ENCODE results near the gene PCBP3. TPM values are rescaled to one million over a fixed set of nuclear protein-coding genes. Genes with fewer than 3 reads are reported as not detected.
A peak's percentile ranks its signal among the peaks of the same experiment; 100 is the strongest.

Gene PCBP3
- total RNA-seq, 1 donor from 2014 or later, result not detected

- FAIRE-seq (no peak), DNase-seq (ENCODE audit: low read depth) (no peak)
- TF ChIP-seq CTCF (IDR thresholded peaks at IDR 0.05; ENCODE audit: insufficient read depth, low read length, severe bottlenecking), result no peak
- no peaks in the 10 kb centered on the region for H3K36me3 ChIP-seq (ENCODE audit: control insufficient read depth, insufficient read depth, low read length)
- H3K27me3 ChIP-seq (ENCODE audit: control insufficient read depth, insufficient read depth, low read length), result no peaks in the 10 kb centered on the region
- no peak overlapping the region for H3K4me3 ChIP-seq (ENCODE audit: low read depth, low read length)
These were observed 276.1 kb downstream of the PCBP3 start for GRCh38 chr21:45919593-45919992.

- H3K27me3 ChIP-seq (ENCODE audit: control insufficient read depth, insufficient read depth, low read length), result no peaks in the 10 kb centered on the region
- DNase-seq (ENCODE audit: low read depth), result no peak
- FAIRE-seq, result no peak
- TF ChIP-seq CTCF (IDR thresholded peaks at IDR 0.05; ENCODE audit: insufficient read depth, low read length, severe bottlenecking), result no peak
- H3K36me3 ChIP-seq (ENCODE audit: control insufficient read depth, insufficient read depth, low read length), result no peaks in the 10 kb centered on the region
- no peak overlapping the region for H3K4me3 ChIP-seq (ENCODE audit: low read depth, low read length)
These were observed 277.5 kb downstream of the PCBP3 start for GRCh38 chr21:45920824-45921600.

- Histone ChIP-seq H3K4me3 (ENCODE audit: low read depth, low read length) (no peak overlapping the region), H3K36me3 (ENCODE audit: control insufficient read depth, insufficient read depth, low read length) (no peaks in the 10 kb centered on the region), H3K27me3 (ENCODE audit: control insufficient read depth, insufficient read depth, low read length) (no peaks in the 10 kb centered on the region)
- no peak for FAIRE-seq
- no peak for TF ChIP-seq CTCF (IDR thresholded peaks at IDR 0.05; ENCODE audit: insufficient read depth, low read length, severe bottlenecking)
- no peak for DNase-seq (ENCODE audit: low read depth)
These were observed 278.4 kb downstream of the PCBP3 start for GRCh38 chr21:45921917-45922316.

GRCh38 chr21:45922648-45923047, 279.1 kb downstream of the PCBP3 start:
- FAIRE-seq, result no peak
- Histone ChIP-seq H3K27me3 (ENCODE audit: control insufficient read depth, insufficient read depth, low read length) (no peaks in the 10 kb centered on the region), H3K36me3 (ENCODE audit: control insufficient read depth, insufficient read depth, low read length) (no peaks in the 10 kb centered on the region), H3K4me3 (ENCODE audit: low read depth, low read length) (no peak overlapping the region)
- no peak for DNase-seq (ENCODE audit: low read depth)
- TF ChIP-seq CTCF (IDR thresholded peaks at IDR 0.05; ENCODE audit: insufficient read depth, low read length, severe bottlenecking), result no peak

GRCh38 chr21:45923146-45923545, 279.6 kb downstream of the PCBP3 start:
- no peaks in the 10 kb centered on the region for H3K36me3 ChIP-seq (ENCODE audit: control insufficient read depth, insufficient read depth, low read length)
- FAIRE-seq, result no peak
- peak; percentile 6 for DNase-seq (ENCODE audit: low read depth)
- peak; percentile 48 for TF ChIP-seq CTCF (IDR thresholded peaks at IDR 0.05; ENCODE audit: insufficient read depth, low read length, severe bottlenecking)
- no peaks in the 10 kb centered on the region for H3K27me3 ChIP-seq (ENCODE audit: control insufficient read depth, insufficient read depth, low read length)
- no peak overlapping the region for H3K4me3 ChIP-seq (ENCODE audit: low read depth, low read length)

- TF ChIP-seq CTCF (IDR thresholded peaks at IDR 0.05; ENCODE audit: insufficient read depth, low read length, severe bottlenecking), result no peak
- no peak for DNase-seq (ENCODE audit: low read depth)
- FAIRE-seq, result no peak
- Histone ChIP-seq H3K36me3 (ENCODE audit: control insufficient read depth, insufficient read depth, low read length) (no peaks in the 10 kb centered on the region), H3K27me3 (ENCODE audit: control insufficient read depth, insufficient read depth, low read length) (no peaks in the 10 kb centered on the region), H3K4me3 (ENCODE audit: low read depth, low read length) (no peak overlapping the region)
These were observed 282.8 kb downstream of the PCBP3 start for GRCh38 chr21:45926281-45926680.

Data from bronchial epithelial cell (primary cell).